ENCODE measurements around the gene NR1I2. TPM values are rescaled to one million over a fixed set of nuclear protein-coding genes. Genes with fewer than 3 reads are reported as not detected.

Gene NR1I2
- total and polyA plus RNA-seq, 9 of the 15 experiments (the other 6 are each of a cell fraction or from before 2014, with no cell fraction given): not detected

DNA sequence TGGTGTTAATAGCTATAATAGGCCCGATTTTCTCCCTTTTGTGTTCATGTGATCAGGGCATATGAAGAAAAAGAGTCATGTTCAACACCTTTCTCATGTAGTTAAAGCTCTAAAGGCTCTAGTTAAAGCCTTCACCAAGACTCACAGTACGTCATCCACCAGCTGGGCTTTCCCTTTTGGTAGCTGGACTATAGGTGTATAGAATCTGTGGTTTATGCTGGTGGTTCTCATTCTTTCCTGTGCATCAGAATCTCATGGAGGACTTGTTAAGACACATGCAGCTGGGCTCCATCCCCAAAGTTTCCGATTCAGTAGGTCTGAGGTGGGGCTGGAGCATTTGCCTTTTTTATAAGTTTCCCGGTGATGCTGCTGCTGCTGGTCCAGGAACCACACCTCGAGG, 48.1 kb upstream of the NR1I2 start:
- no TSS peak for BruUV-seq (replicated peaks)
- Histone ChIP-seq H3K9ac (ENCODE audit: insufficient read depth in 1 of 2, low read depth in 2 of 2, low read length in 2 of 2) (no peak overlapping the region), H3K27ac (ENCODE audit: extremely low read depth, low read depth, low read length) (no peak overlapping the region), H3K4me1 (replicated peaks in 1 of 2; ENCODE audit: control insufficient read depth in 2 of 2, insufficient read depth in 2 of 2, low read length in 2 of 2) (no peaks in the 10 kb centered on the region), H3K36me3 (ENCODE audit: control insufficient read depth, insufficient read depth, low read length) (no peaks in the 10 kb centered on the region), H2AFZ (ENCODE audit: low read depth, low read length) (no peak overlapping the region), H3K4me2 (ENCODE audit: insufficient read depth, low read length) (no peak overlapping the region), H3K79me2 (ENCODE audit: control insufficient read depth, insufficient read depth, low read length) (no peaks in the 10 kb centered on the region), H3K9me1 (ENCODE audit: control insufficient read depth, insufficient read depth, low read length) (no peaks in the 10 kb centered on the region), H4K20me1 (replicated peaks; ENCODE audit: control insufficient read depth, insufficient read depth, low read length) (no peaks in the 10 kb centered on the region), H3K9me3 (replicated peaks; ENCODE audit: control insufficient read depth, insufficient read depth, low read depth, low read length) (no peaks in the 10 kb centered on the region), H3K4me3 (no peak overlapping the region), H3K27me3 (ENCODE audit: control insufficient read depth in 2 of 2, insufficient read depth in 2 of 2, low read length in 2 of 2) (no peaks in the 10 kb centered on the region)
- no peak for FAIRE-seq
- TF ChIP-seq RB1 (IDR thresholded peaks at IDR 0.05; ENCODE audit: low read depth): no peak
- ATAC-seq: no peak
- CTCF ChIA-PET (ENCODE audit: low intra/inter-chr PET ratio): no interaction called here
- POLR2A ChIA-PET: no interaction called here
- DNase-seq (ENCODE audit: extremely low read depth in 1 of 4, low spot score in 3 of 4): no peak
- WGBS (ENCODE audit: insufficient coverage, low coverage, missing lambda C conversion rate): 0% methylated on average over 5 of the region's 5 CpGs
- intact Hi-C loops (cut with micrococcal nuclease) (no loop called here), in situ Hi-C loops (cut with MboI) (no loop called here)

GRCh38 chr3:119738741-119739140, 43.2 kb upstream of the NR1I2 start:
- no peak overlapping the region for H3K4me3 ChIP-seq
- H3K27me3 ChIP-seq (ENCODE audit: control insufficient read depth in 2 of 2, insufficient read depth in 2 of 2, low read length in 2 of 2): peaks cover 0 to under 1% of the 10 kb centered on the region in 2 experiments; a peak in 2 of 5 replicates
- no peak for FAIRE-seq
- H3K36me3 ChIP-seq (ENCODE audit: control insufficient read depth, insufficient read depth, low read length): no peaks in the 10 kb centered on the region
- no peak overlapping the region for H3K9ac ChIP-seq (ENCODE audit: insufficient read depth in 1 of 2, low read depth in 2 of 2, low read length in 2 of 2)
- BruUV-seq (replicated peaks): no TSS peak
- intact Hi-C loops (cut with micrococcal nuclease) (no loop called here), in situ Hi-C loops (cut with MboI) (no loop called here)
- H3K4me2 ChIP-seq (ENCODE audit: insufficient read depth, low read length): no peak overlapping the region
- no peak overlapping the region for H2AFZ ChIP-seq (ENCODE audit: low read depth, low read length)
- ChIA-PET POLR2A (no interaction called here), CTCF (ENCODE audit: low intra/inter-chr PET ratio) (no interaction called here)
- no peaks in the 10 kb centered on the region for H4K20me1 ChIP-seq (replicated peaks; ENCODE audit: control insufficient read depth, insufficient read depth, low read length)
- no peak overlapping the region for H3K27ac ChIP-seq (ENCODE audit: extremely low read depth, low read depth, low read length)
- ATAC-seq: no peak
- no peaks in the 10 kb centered on the region for H3K79me2 ChIP-seq (ENCODE audit: control insufficient read depth, insufficient read depth, low read length)
- no peak for DNase-seq (ENCODE audit: extremely low read depth in 1 of 4, low spot score in 3 of 4)
- no peaks in the 10 kb centered on the region for H3K9me3 ChIP-seq (replicated peaks; ENCODE audit: control insufficient read depth, insufficient read depth, low read depth, low read length)
- no peaks in the 10 kb centered on the region for H3K9me1 ChIP-seq (ENCODE audit: control insufficient read depth, insufficient read depth, low read length)
- H3K4me1 ChIP-seq (replicated peaks in 1 of 2; ENCODE audit: control insufficient read depth in 2 of 2, insufficient read depth in 2 of 2, low read length in 2 of 2): no peaks in the 10 kb centered on the region
- TF ChIP-seq ETS2 (tag; IDR thresholded peaks at IDR 0.05; ENCODE audit: borderline replicate concordance, poor library complexity, severe bottlenecking) (no peak), TAF15 (IDR thresholded peaks at IDR 0.05; ENCODE audit: low read depth, low read length) (no peak), NCOA6 (IDR thresholded peaks at IDR 0.05) (no peak), ZNF507 (tag; conservative IDR thresholded peaks at IDR 0.05) (no peak), NR2F6 (CRISPR knock-in tag; IDR thresholded peaks at IDR 0.05) (no peak), ZNF318 (IDR thresholded peaks at IDR 0.05; ENCODE audit: borderline replicate concordance in 1 of 2, low read depth in 1 of 2) (no peak), RFX7 (CRISPR knock-in tag; IDR thresholded peaks at IDR 0.05) (no peak), PHB (CRISPR knock-in tag; IDR thresholded peaks at IDR 0.05) (no peak)

All from K562 (cell line).